ENCODE results near the gene SLC9A3.

The SLC9A3 gene

GRCh38 chr5:556909-557441 lies 32.7 kb upstream of the SLC9A3 start:
- H3K4me3 ChIP-seq (ENCODE audit: low read depth, low read length) = no peak overlapping the region
- DNase-seq (ENCODE audit: low read depth) = no peak
- no peak for TF ChIP-seq CTCF (IDR thresholded peaks at IDR 0.05; ENCODE audit: insufficient read depth, low read depth, low read length, missing control alignments)

- H3K4me3 ChIP-seq (ENCODE audit: low read depth, low read length) = no peak overlapping the region
- DNase-seq (ENCODE audit: low read depth) = no peak
- no peak for TF ChIP-seq CTCF (IDR thresholded peaks at IDR 0.05; ENCODE audit: insufficient read depth, low read depth, low read length, missing control alignments)
Measured at GRCh38 chr5:555058-555623, 30.9 kb upstream of the SLC9A3 start.

GRCh38 chr5:554284-554988 lies 30.2 kb upstream of the SLC9A3 start:
- DNase-seq (ENCODE audit: low read depth) = no peak
- TF ChIP-seq CTCF (IDR thresholded peaks at IDR 0.05; ENCODE audit: insufficient read depth, low read depth, low read length, missing control alignments) = no peak
- no peak overlapping the region for H3K4me3 ChIP-seq (ENCODE audit: low read depth, low read length)

GRCh38 chr5:553874-554273 lies 29.6 kb upstream of the SLC9A3 start:
- H3K4me3 ChIP-seq (ENCODE audit: low read depth, low read length) = no peak overlapping the region
- DNase-seq (ENCODE audit: low read depth) = no peak
- TF ChIP-seq CTCF (IDR thresholded peaks at IDR 0.05; ENCODE audit: insufficient read depth, low read depth, low read length, missing control alignments) = no peak

GRCh38 chr5:551406-551805 lies 27.2 kb upstream of the SLC9A3 start:
- no peak overlapping the region for H3K4me3 ChIP-seq (ENCODE audit: low read depth, low read length)
- no peak for TF ChIP-seq CTCF (IDR thresholded peaks at IDR 0.05; ENCODE audit: insufficient read depth, low read depth, low read length, missing control alignments)
- no peak for DNase-seq (ENCODE audit: low read depth)

- no peak overlapping the region for H3K4me3 ChIP-seq (ENCODE audit: low read depth, low read length)
- TF ChIP-seq CTCF (IDR thresholded peaks at IDR 0.05; ENCODE audit: insufficient read depth, low read depth, low read length, missing control alignments) = no peak
- no peak for DNase-seq (ENCODE audit: low read depth)
Measured at GRCh38 chr5:549229-549628, 25.0 kb upstream of the SLC9A3 start.

Measured in GM12865 (cell line).